ENCODE results near the gene PARD3. TPM values are rescaled to one million over a fixed set of nuclear protein-coding genes. Genes with fewer than 3 reads are reported as not detected.

The PARD3 gene
- total RNA-seq, 1 donor from 2014 or later = 98.2 TPM

DNA sequence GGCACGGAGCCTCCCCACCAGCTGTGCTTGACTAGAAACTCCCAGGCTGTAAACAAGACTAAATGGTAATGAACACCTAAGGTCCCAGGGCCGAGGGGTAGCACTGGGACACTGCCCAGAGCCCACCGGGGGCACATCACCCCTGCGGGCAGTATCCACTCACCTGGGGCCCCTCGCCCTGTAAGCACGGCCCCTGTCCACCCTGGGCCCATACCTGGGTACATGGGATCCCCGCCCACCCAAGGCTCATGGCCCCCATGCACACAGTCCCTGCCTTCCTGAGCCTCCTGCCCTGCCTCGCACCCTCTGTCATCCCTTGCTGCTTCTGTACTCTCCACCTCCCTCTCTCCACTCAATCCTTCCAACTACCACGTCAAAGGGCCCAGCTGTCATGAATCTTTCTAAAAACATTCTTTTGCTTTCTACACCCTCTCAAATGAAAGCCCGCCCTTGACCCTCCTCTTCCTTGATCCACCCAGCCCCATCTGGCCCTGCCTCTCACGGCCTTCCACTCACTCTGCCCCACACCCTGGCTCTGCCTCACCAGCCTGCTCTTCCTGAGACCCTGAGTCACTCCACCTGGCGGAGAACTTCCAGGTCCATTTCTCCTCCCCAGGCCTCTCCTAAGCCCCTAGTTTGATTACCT is 173.1 kb downstream of the PARD3 start:
- no peak for FAIRE-seq
- H3K36me3 ChIP-seq (ENCODE audit: control insufficient read depth, insufficient read depth, low read length) = no peaks in the 10 kb centered on the region
- H3K4me3 ChIP-seq (ENCODE audit: low read depth, low read length) = no peak overlapping the region
- no peak for DNase-seq (ENCODE audit: low read depth)
- H3K27me3 ChIP-seq (ENCODE audit: control insufficient read depth, insufficient read depth, low read length) = no peaks in the 10 kb centered on the region
- TF ChIP-seq, protein P1, sequence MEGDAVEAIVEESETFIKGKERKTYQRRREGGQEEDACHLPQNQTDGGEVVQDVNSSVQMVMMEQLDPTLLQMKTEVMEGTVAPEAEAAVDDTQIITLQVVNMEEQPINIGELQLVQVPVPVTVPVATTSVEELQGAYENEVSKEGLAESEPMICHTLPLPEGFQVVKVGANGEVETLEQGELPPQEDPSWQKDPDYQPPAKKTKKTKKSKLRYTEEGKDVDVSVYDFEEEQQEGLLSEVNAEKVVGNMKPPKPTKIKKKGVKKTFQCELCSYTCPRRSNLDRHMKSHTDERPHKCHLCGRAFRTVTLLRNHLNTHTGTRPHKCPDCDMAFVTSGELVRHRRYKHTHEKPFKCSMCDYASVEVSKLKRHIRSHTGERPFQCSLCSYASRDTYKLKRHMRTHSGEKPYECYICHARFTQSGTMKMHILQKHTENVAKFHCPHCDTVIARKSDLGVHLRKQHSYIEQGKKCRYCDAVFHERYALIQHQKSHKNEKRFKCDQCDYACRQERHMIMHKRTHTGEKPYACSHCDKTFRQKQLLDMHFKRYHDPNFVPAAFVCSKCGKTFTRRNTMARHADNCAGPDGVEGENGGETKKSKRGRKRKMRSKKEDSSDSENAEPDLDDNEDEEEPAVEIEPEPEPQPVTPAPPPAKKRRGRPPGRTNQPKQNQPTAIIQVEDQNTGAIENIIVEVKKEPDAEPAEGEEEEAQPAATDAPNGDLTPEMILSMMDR (IDR thresholded peaks at IDR 0.05; ENCODE audit: insufficient read depth, low read length, severe bottlenecking) = no peak

DNA sequence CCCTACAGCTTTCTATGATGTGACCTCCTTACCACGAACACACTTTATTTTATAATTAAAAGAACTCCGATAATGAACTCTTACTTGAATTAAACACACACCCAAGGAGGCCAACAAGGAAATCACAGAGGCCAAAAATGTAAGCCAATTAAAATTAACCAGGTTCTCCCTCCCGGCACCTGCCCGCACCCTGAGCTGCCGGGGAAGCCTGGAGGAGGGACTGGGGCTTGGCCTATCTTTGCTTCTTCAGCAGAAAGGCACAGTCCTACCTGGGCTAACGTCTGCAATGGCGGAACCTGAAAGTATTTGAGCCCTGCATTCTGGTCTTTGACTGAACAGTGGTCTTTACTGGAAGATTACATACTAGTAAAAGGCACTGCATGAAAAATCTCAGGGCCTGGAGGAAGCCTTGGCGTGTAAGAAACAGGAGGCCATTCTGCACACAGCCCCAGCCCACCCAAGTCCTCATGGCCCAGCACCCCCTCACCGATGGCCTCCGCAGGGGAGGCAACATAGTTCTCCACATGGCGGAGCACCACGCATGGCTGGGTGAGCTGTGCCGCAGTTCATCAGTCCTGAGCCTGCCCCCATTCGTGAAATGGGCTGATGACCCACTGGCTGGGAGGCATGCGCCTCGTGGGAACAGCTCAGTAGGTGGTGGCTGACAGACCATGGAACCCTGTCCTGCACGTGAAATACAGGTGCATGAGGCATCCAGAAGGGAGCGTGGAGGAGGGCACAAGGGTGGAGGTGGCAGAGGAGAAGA is 173.8 kb downstream of the PARD3 start:
- no peaks in the 10 kb centered on the region for H3K36me3 ChIP-seq (ENCODE audit: control insufficient read depth, insufficient read depth, low read length)
- no peaks in the 10 kb centered on the region for H3K27me3 ChIP-seq (ENCODE audit: control insufficient read depth, insufficient read depth, low read length)
- DNase-seq (ENCODE audit: low read depth) (no peak), FAIRE-seq (no peak)
- H3K4me3 ChIP-seq (ENCODE audit: low read depth, low read length) = no peak overlapping the region
- TF ChIP-seq, protein P1 (IDR thresholded peaks at IDR 0.05; ENCODE audit: insufficient read depth, low read length, severe bottlenecking) = no peak

DNA sequence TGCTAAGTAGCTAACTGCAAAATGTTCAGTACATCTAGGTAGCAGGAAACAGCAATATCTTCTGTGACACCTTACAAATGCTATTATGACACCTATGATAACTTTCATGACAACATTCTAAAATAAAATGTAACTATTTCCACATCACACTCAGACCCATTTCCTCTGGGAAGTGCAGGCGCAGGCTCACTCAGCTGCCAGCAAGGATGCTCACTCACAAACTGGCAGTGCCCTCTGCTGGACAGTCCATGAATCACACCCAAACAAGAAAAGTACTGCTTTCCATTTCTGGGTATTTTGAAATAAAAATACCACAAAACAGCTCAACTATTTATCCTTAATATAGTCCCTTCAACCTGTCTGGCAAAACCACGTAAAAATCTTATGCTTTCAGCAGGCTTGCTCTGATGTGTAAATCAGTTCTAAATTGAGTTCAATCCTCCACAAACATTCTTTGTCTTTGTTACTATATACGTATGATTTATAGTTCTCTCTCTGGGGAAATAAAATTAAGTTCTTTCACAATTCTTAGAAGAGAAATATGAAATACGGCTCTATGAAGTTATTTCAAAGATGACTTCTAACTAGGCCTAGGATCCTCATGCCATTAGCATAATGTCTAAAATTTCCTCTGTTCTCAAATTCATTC is 176.6 kb downstream of the PARD3 start:
- TF ChIP-seq, protein P1 (IDR thresholded peaks at IDR 0.05; ENCODE audit: insufficient read depth, low read length, severe bottlenecking) = peak; percentile 80
- Histone ChIP-seq H3K4me3 (ENCODE audit: low read depth, low read length) (no peak overlapping the region), H3K27me3 (ENCODE audit: control insufficient read depth, insufficient read depth, low read length) (no peaks in the 10 kb centered on the region), H3K36me3 (ENCODE audit: control insufficient read depth, insufficient read depth, low read length) (no peaks in the 10 kb centered on the region)
- DNase-seq (ENCODE audit: low read depth) (peak; percentile 75), FAIRE-seq (no peak)

DNA sequence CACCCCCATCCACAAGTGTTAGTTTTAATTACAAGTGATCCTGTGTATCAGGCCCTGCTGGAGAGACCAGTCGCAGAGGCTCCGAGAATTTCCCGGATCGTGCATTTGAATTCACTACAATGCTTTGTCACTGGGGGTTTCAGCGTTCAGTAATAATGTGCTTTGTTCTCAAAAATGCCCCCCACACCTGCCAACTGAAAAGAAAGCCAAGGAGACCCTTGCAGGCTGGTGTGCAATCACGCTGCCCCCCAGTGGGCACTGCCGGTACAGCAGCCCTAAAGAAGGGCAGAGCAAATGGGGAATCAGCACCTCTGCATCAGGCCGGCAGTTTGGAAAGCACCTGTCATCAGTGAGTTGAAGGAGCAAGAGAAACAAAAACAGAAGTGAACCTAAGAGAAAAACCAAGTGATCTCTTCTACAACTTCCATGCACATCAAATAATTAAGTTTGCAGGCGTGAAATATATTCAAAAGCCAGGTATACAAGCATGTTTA is 177.6 kb downstream of the PARD3 start:
- DNase-seq (ENCODE audit: low read depth) (peak; percentile 29), FAIRE-seq (no peak)
- no peak overlapping the region for H3K4me3 ChIP-seq (ENCODE audit: low read depth, low read length)
- H3K27me3 ChIP-seq (ENCODE audit: control insufficient read depth, insufficient read depth, low read length) = no peaks in the 10 kb centered on the region
- no peaks in the 10 kb centered on the region for H3K36me3 ChIP-seq (ENCODE audit: control insufficient read depth, insufficient read depth, low read length)
- TF ChIP-seq, protein P1 (IDR thresholded peaks at IDR 0.05; ENCODE audit: insufficient read depth, low read length, severe bottlenecking) = peak; percentile 94

DNA sequence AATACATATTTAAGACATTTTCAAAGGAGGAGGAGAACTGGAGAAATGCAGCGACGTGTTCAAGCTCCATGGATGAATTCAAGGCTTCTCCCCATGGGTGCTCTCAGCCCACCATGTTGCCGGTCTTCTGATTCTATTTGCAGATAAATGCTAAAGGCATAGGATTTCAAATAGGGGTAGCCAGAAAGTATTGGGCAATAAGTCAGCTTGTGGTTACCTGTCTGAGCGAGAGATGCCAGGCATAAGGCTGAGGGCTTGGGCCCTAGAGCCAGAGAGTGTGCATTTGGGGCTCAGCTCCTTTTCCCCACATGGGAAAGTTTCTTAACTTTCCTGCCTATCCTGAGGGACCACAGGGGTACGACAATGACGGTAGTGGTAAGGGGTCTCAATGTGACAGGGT is 180.0 kb downstream of the PARD3 start:
- TF ChIP-seq, protein P1 (IDR thresholded peaks at IDR 0.05; ENCODE audit: insufficient read depth, low read length, severe bottlenecking) = no peak
- H3K36me3 ChIP-seq (ENCODE audit: control insufficient read depth, insufficient read depth, low read length) = no peaks in the 10 kb centered on the region
- no peaks in the 10 kb centered on the region for H3K27me3 ChIP-seq (ENCODE audit: control insufficient read depth, insufficient read depth, low read length)
- FAIRE-seq (no peak), DNase-seq (ENCODE audit: low read depth) (no peak)
- H3K4me3 ChIP-seq (ENCODE audit: low read depth, low read length) = no peak overlapping the region
